Neuron (in vitro differentiated cells): ENCODE measurements around the gene SCAMP4.

Experiments
- H2AFZ ChIP-seq: one replicate; pipeline ENCODE4 v1.6.1; 2013; ENCODE audit warnings: low read depth, mild to moderate bottlenecking, inconsistent platforms, low read length, moderate library complexity
- H3K27me3 ChIP-seq: one replicate; pipeline ENCODE4 v1.6.1; 2013; ENCODE audit warnings: low read length; ENCODE audit not compliant: insufficient read depth
- H3K36me3 ChIP-seq: one replicate; pipeline ENCODE4 v1.6.1; 2013; ENCODE audit warnings: low read length; ENCODE audit not compliant: insufficient read depth
- H3K4me1 ChIP-seq: one replicate; pipeline ENCODE4 v1.6.1; 2013; ENCODE audit warnings: low read length; ENCODE audit not compliant: insufficient read depth
- H3K4me3 ChIP-seq: 2 replicates; pipeline ENCODE4 v1.5.1; 2013; ENCODE audit warnings: mild to moderate bottlenecking, low read length, moderate library complexity
- H3K9me3 ChIP-seq: one replicate; pipeline ENCODE4 v1.6.1; 2013; ENCODE audit warnings: low read length

The SCAMP4 gene

GRCh38 chr19:1959928-1960589 lies 54.9 kb downstream of the SCAMP4 start:
- Histone ChIP-seq H3K4me1 (no peaks in the 10 kb centered on the region), H2AFZ (no peak overlapping the region), H3K9me3 (peaks cover 2% of the 10 kb centered on the region), H3K36me3 (peaks cover 16% of the 10 kb centered on the region), H3K27me3 (no peaks in the 10 kb centered on the region), H3K4me3 (no peak overlapping the region)

GRCh38 chr19:1961000-1961883 lies 56.0 kb downstream of the SCAMP4 start:
- Histone ChIP-seq H3K36me3 (peaks cover 15% of the 10 kb centered on the region), H3K9me3 (peaks cover 2% of the 10 kb centered on the region), H2AFZ (no peak overlapping the region), H3K27me3 (no peaks in the 10 kb centered on the region), H3K4me3 (no peak overlapping the region), H3K4me1 (no peaks in the 10 kb centered on the region)

- Histone ChIP-seq H2AFZ (no peak overlapping the region), H3K36me3 (peaks cover 16% of the 10 kb centered on the region), H3K4me1 (no peaks in the 10 kb centered on the region), H3K9me3 (peaks cover 2% of the 10 kb centered on the region), H3K27me3 (no peaks in the 10 kb centered on the region), H3K4me3 (no peak overlapping the region)
Observed at GRCh38 chr19:1962674-1963073, 57.5 kb downstream of the SCAMP4 start.

GRCh38 chr19:1967087-1967608 lies 61.9 kb downstream of the SCAMP4 start:
- Histone ChIP-seq H3K9me3 (peaks cover 3% of the 10 kb centered on the region), H3K36me3 (peaks cover 38% of the 10 kb centered on the region), H3K27me3 (no peaks in the 10 kb centered on the region), H3K4me1 (no peaks in the 10 kb centered on the region), H3K4me3 (no peak overlapping the region), H2AFZ (no peak overlapping the region)

GRCh38 chr19:1968279-1969175 lies 63.3 kb downstream of the SCAMP4 start:
- H3K4me1 ChIP-seq, result no peaks in the 10 kb centered on the region
- H3K27me3 ChIP-seq, result no peaks in the 10 kb centered on the region
- no peak overlapping the region for H2AFZ ChIP-seq
- H3K9me3 ChIP-seq, result peaks cover 2% of the 10 kb centered on the region
- H3K4me3 ChIP-seq, result no peak overlapping the region
- H3K36me3 ChIP-seq, result peaks cover 32% of the 10 kb centered on the region

- Histone ChIP-seq H2AFZ (no peak overlapping the region), H3K9me3 (peaks cover 2% of the 10 kb centered on the region), H3K4me1 (no peaks in the 10 kb centered on the region), H3K27me3 (no peaks in the 10 kb centered on the region), H3K4me3 (no peak overlapping the region), H3K36me3 (peaks cover 31% of the 10 kb centered on the region)
Observed at GRCh38 chr19:1969176-1970002, 64.2 kb downstream of the SCAMP4 start.

GRCh38 chr19:1970003-1970805 lies 65.0 kb downstream of the SCAMP4 start:
- peaks cover 2% of the 10 kb centered on the region for H3K9me3 ChIP-seq
- H3K27me3 ChIP-seq, result no peaks in the 10 kb centered on the region
- H3K4me3 ChIP-seq, result no peak overlapping the region
- no peaks in the 10 kb centered on the region for H3K4me1 ChIP-seq
- H3K36me3 ChIP-seq, result peaks cover 38% of the 10 kb centered on the region
- H2AFZ ChIP-seq, result no peak overlapping the region

GRCh38 chr19:1970806-1971502 lies 65.8 kb downstream of the SCAMP4 start:
- Histone ChIP-seq H3K4me3 (no peak overlapping the region), H3K27me3 (no peaks in the 10 kb centered on the region), H3K36me3 (peaks cover 41% of the 10 kb centered on the region)

GRCh38 chr19:1974381-1975161 lies 69.4 kb downstream of the SCAMP4 start:
- H3K36me3 ChIP-seq, result peaks cover 48% of the 10 kb centered on the region

More at GRCh38 chr19:1970806-1971502, 65.8 kb downstream of the SCAMP4 start:
- Histone ChIP-seq H2AFZ (no peak overlapping the region), H3K4me1 (no peaks in the 10 kb centered on the region), H3K9me3 (peaks cover 2% of the 10 kb centered on the region)

GRCh38 chr19:1975162-1975480 lies 69.9 kb downstream of the SCAMP4 start:
- Histone ChIP-seq H3K9me3 (peaks cover 2% of the 10 kb centered on the region), H3K36me3 (peaks cover 49% of the 10 kb centered on the region), H3K4me3 (no peak overlapping the region)

More at GRCh38 chr19:1974381-1975161, 69.4 kb downstream of the SCAMP4 start:
- H2AFZ ChIP-seq, result no peak overlapping the region
- no peaks in the 10 kb centered on the region for H3K27me3 ChIP-seq
- H3K9me3 ChIP-seq, result peaks cover 2% of the 10 kb centered on the region
- H3K4me1 ChIP-seq, result no peaks in the 10 kb centered on the region
- H3K4me3 ChIP-seq, result no peak overlapping the region

More at GRCh38 chr19:1975162-1975480, 69.9 kb downstream of the SCAMP4 start:
- H2AFZ ChIP-seq, result no peak overlapping the region
- no peaks in the 10 kb centered on the region for H3K4me1 ChIP-seq
- no peaks in the 10 kb centered on the region for H3K27me3 ChIP-seq
